NT2/D1 (cell line): ENCODE measurements around the gene PRAMEF17.
"Not testable (repeated sequence)": the region's sequence is repeated elsewhere in the genome, so short reads cannot be mapped to it uniquely, and the experiment has no call there.

Experiments used
- SUZ12 ChIP-seq: IDR thresholded peaks from 2 replicates; pipeline ENCODE4 v1.6.1; 2011; ENCODE audit not compliant: insufficient read length, insufficient read depth; ENCODE audit errors: extremely low read depth
- YY1 ChIP-seq: IDR thresholded peaks from 2 replicates; pipeline ENCODE4 v1.6.1; 2011; ENCODE audit not compliant: insufficient read length, insufficient read depth
- ZNF274 ChIP-seq: IDR thresholded peaks from 2 replicates; pipeline ENCODE4 v1.6.1; 2011; ENCODE audit warnings: mild to moderate bottlenecking, low read depth, low read length

GRCh38 chr1:13394761-13395160, 5.3 kb downstream of the PRAMEF17 start:
- not testable (repeated sequence) for TF ChIP-seq SUZ12, ZNF274, YY1
